Calu3 (cell line): ENCODE data around the gene ARGFX. TPM values are rescaled to one million over a fixed set of nuclear protein-coding genes. Genes with fewer than 3 reads are reported as not detected.

Experiments used
- BruUV-seq: library from RNA; stranded (reverse); fragments of 400-500 nt; replicated peaks from 2 replicates; lab custom pipeline; 2021; lab: Mats Ljungman, UMichigan
- CTCF ChIA-PET: fragments of 300-600 bp; sonication (Branson Sonifier 250); formaldehyde crosslinking; loops from one replicate; lab custom pipeline; 2022; ENCODE audit warnings: antibody characterized with exemption; lab: Charles Lee
- DNase-seq: peaks from one replicate; pipeline ENCODE4 v3.0.0; 2022
- H3K27ac Mint-ChIP-seq: one replicate; pipeline ENCODE4 v1.8.0; 2022; ENCODE audit warnings: mixed read lengths; ENCODE audit not compliant: unreplicated experiment
- H3K27me3 Mint-ChIP-seq: one replicate; pipeline ENCODE4 v1.8.0; 2022; ENCODE audit warnings: mixed read lengths; ENCODE audit not compliant: unreplicated experiment
- H3K36me3 Mint-ChIP-seq: one replicate; pipeline ENCODE4 v1.8.0; 2022; ENCODE audit warnings: mild to moderate bottlenecking, moderate library complexity, mixed read lengths; ENCODE audit not compliant: insufficient read depth, unreplicated experiment
- H3K4me1 Mint-ChIP-seq: one replicate; pipeline ENCODE4 v1.8.0; 2022; ENCODE audit warnings: mild to moderate bottlenecking, low read depth, mixed read lengths; ENCODE audit not compliant: unreplicated experiment
- H3K4me3 Mint-ChIP-seq: one replicate; pipeline ENCODE4 v1.8.0; 2022; ENCODE audit warnings: mild to moderate bottlenecking, low read depth, moderate library complexity, mixed read lengths; ENCODE audit not compliant: unreplicated experiment
- H3K9me3 Mint-ChIP-seq: one replicate; pipeline ENCODE4 v1.8.0; 2022; ENCODE audit warnings: low read depth, mixed read lengths; ENCODE audit not compliant: unreplicated experiment
- intact Hi-C: fragments of 100-400 bp; cut with micrococcal nuclease; formaldehyde crosslinking; loops from one replicate; pipeline ENCODE4 v1.10.0; 2022; ENCODE audit not compliant: unreplicated experiment
- total RNA-seq: library from RNA; stranded (reverse); gene quantifications from 2 replicates; pipeline ENCODE4 v1.2.3, GENCODE V29; 2022
- TF ChIP-seq, protein P1 (sequence below): fragments of 200-600 bp; IDR thresholded peaks from one replicate; pipeline ENCODE4 v1.8.0; 2022; ENCODE audit warnings: antibody characterized with exemption; ENCODE audit not compliant: unreplicated experiment

Gene ARGFX
- total RNA-seq, 1 experiment from 2014 or later, result not detected

DNA sequence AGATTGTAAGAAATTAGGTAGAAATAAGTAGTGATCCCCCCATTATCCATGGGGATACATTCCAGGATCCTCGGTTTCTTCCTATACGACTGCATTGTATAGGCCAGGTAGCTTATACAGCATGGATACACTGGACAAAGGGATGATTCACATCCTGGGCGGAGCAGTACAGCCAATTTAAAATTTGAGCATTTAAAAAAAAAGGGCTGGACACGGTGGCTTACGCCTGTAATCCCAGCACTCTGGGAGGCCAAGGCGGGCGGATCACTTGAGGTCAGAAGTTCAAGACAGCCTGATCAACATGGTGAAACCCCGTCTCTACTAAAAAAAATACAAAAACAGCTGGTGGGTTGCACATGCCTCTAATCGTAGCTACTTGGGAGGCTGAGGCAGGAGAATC is 976 bp upstream of the ARGFX start:
- Mint-ChIP-seq H3K36me3 (no peaks in the 10 kb centered on the region), H3K4me1 (no peaks in the 10 kb centered on the region), H3K27ac (no peak overlapping the region), H3K27me3 (no peaks in the 10 kb centered on the region), H3K4me3 (no peak overlapping the region), H3K9me3 (no peaks in the 10 kb centered on the region)
- BruUV-seq, result no TSS peak
- intact Hi-C loops, result no loop called here
- DNase-seq, result no peak
- TF ChIP-seq, protein P1, sequence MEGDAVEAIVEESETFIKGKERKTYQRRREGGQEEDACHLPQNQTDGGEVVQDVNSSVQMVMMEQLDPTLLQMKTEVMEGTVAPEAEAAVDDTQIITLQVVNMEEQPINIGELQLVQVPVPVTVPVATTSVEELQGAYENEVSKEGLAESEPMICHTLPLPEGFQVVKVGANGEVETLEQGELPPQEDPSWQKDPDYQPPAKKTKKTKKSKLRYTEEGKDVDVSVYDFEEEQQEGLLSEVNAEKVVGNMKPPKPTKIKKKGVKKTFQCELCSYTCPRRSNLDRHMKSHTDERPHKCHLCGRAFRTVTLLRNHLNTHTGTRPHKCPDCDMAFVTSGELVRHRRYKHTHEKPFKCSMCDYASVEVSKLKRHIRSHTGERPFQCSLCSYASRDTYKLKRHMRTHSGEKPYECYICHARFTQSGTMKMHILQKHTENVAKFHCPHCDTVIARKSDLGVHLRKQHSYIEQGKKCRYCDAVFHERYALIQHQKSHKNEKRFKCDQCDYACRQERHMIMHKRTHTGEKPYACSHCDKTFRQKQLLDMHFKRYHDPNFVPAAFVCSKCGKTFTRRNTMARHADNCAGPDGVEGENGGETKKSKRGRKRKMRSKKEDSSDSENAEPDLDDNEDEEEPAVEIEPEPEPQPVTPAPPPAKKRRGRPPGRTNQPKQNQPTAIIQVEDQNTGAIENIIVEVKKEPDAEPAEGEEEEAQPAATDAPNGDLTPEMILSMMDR, result no peak
- CTCF ChIA-PET, result interaction anchor here (0.7 kb wide), 1 partner anchor 176 kb away, joined by 3 read pairs; no protein-coding TSS in a partner anchor

DNA sequence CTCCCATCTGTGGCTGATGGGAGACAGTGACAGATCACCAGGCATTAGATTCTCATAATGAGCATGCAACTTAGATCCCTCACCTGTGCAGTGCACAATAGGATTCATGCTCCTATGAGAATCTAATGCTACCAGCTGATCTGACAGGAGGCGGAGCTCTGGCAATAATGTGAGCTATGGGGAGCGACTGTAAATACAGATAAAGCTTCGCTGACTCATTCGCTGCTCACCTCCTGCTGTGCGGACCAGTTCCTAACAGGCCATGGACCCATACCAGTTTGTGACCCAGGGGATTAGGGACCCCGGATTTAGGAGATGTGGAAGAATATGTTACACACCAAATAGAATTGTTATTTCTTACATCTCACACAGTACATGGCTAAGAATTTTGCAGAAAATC is 6.7 kb downstream of the ARGFX start:
- Mint-ChIP-seq H3K9me3 (no peaks in the 10 kb centered on the region), H3K27me3 (no peaks in the 10 kb centered on the region), H3K4me1 (no peaks in the 10 kb centered on the region), H3K27ac (no peak overlapping the region), H3K36me3 (no peaks in the 10 kb centered on the region), H3K4me3 (no peak overlapping the region)
- CTCF ChIA-PET, result interaction anchor here (0.6 to 1.0 kb wide), 3 partner anchors 15 to 797 kb away, joined by 3 to 6 read pairs (median 4); no protein-coding TSS in a partner anchor
- DNase-seq, result peak; percentile 66
- TF ChIP-seq, protein P1, result no peak
- no TSS peak for BruUV-seq
- intact Hi-C loops, result no loop called here

DNA sequence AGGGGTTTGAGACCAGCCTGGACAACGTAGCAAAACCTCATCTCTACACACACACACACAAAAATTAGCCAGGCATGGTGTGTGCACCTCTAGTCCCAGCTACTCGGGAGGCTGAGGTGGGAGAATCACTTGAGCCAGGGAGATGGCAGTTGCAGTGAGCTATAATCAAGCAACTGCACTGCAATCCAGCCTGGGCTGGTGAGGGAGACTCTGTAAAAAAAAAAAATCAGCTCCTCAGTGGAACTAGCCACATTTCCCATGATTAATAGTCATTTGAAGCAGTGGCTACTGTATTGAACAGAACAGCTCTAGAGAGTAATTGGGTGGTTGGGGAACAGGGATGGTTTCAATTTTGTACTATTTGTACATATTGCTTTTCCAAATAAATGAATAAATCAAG is 13.9 kb downstream of the ARGFX start:
- Mint-ChIP-seq H3K27me3 (peaks cover 33% of the 10 kb centered on the region), H3K4me1 (no peaks in the 10 kb centered on the region), H3K27ac (no peak overlapping the region), H3K4me3 (no peak overlapping the region), H3K36me3 (no peaks in the 10 kb centered on the region), H3K9me3 (no peaks in the 10 kb centered on the region)
- intact Hi-C loops, result no loop called here
- DNase-seq, result no peak
- no TSS peak for BruUV-seq
- TF ChIP-seq, protein P1, result no peak
- CTCF ChIA-PET, result no interaction called here

DNA sequence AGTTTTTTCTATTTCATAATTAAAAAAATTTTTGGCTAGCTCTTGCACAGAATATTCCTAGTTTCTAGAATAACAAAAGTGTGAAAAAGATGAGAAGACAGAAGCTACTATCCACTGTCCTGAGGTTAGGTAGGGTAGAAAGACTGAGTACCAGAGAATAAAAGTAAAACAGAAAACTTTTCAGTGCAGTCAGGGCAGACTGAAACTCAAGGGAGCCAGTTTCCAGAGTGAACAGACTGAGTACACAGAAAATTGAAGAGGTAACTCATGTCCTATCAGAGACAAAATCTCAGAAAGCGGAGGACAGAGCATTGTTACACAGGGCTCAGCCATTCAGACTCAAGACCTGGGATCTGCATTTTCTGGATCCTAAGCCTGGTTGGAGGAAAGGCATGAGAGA is 16.7 kb downstream of the ARGFX start:
- H3K27ac Mint-ChIP-seq, result no peak overlapping the region
- H3K9me3 Mint-ChIP-seq, result no peaks in the 10 kb centered on the region
- no peaks in the 10 kb centered on the region for H3K4me1 Mint-ChIP-seq
- H3K36me3 Mint-ChIP-seq, result no peaks in the 10 kb centered on the region
- H3K27me3 Mint-ChIP-seq, result peaks cover 33% of the 10 kb centered on the region
- TF ChIP-seq, protein P1, result no peak
- DNase-seq, result no peak
- no TSS peak for BruUV-seq
- CTCF ChIA-PET, result no interaction called here
- intact Hi-C loops, result no loop called here
- no peak overlapping the region for H3K4me3 Mint-ChIP-seq
